T47D (cell line): ENCODE data around the gene PKN3.

Experiments
- DNase-seq, 2 experiments: peaks; one replicate each; pipeline versions ENCODE4 v3.0.0 to v3.0.0-alpha.2; 2011 to 2012; ENCODE audit warnings: low read depth in 1 of 2, low spot score in 1 of 2
- JUND ChIP-seq: IDR thresholded peaks from 2 replicates; pipeline ENCODE4 v1.6.1; 2012; ENCODE audit warnings: low read depth
- in situ Hi-C: cut with HindIII; loops from 2 replicates; pipeline ENCODE4 v1.10.0; 2016; ENCODE audit warnings: low sequenced_read_pairs, low pct_unique_long_range_greater_than_20kb

PKN3 gene

GRCh38 chr9:128714586-128715435, 12.5 kb downstream of the PKN3 start:
- DNase-seq = no peak
- in situ Hi-C loops = no loop called here
- no peak for TF ChIP-seq JUND

GRCh38 chr9:128715436-128715750, 13.1 kb downstream of the PKN3 start:
- in situ Hi-C loops = no loop called here
- no peak for DNase-seq
- no peak for TF ChIP-seq JUND

- DNase-seq = no peak
- TF ChIP-seq JUND = no peak
- in situ Hi-C loops = no loop called here
Observed at GRCh38 chr9:128716581-128717254, 14.4 kb downstream of the PKN3 start.

GRCh38 chr9:128718047-128718446, 15.7 kb downstream of the PKN3 start:
- in situ Hi-C loops = no loop called here
- TF ChIP-seq JUND = no peak
- DNase-seq = no peak

GRCh38 chr9:128718475-128718874, 16.2 kb downstream of the PKN3 start:
- in situ Hi-C loops = no loop called here
- no peak for DNase-seq
- TF ChIP-seq JUND = no peak

- no peak for DNase-seq
- TF ChIP-seq JUND = no peak
- in situ Hi-C loops = no loop called here
Observed at GRCh38 chr9:128719919-128720605, 17.8 kb downstream of the PKN3 start.

- in situ Hi-C loops = no loop called here
Observed at GRCh38 chr9:128720841-128721486, 18.7 kb downstream of the PKN3 start.

GRCh38 chr9:128721487-128722010, 19.2 kb downstream of the PKN3 start:
- in situ Hi-C loops = no loop called here
- no peak for TF ChIP-seq JUND
- no peak for DNase-seq

More at GRCh38 chr9:128720841-128721486, 18.7 kb downstream of the PKN3 start:
- DNase-seq = no peak
- no peak for TF ChIP-seq JUND

- in situ Hi-C loops = no loop called here
- TF ChIP-seq JUND = no peak
- DNase-seq = no peak
Observed at GRCh38 chr9:128722380-128723351, 20.4 kb downstream of the PKN3 start.

GRCh38 chr9:128723352-128723865, 21.1 kb downstream of the PKN3 start:
- DNase-seq = no peak
- no peak for TF ChIP-seq JUND
- in situ Hi-C loops = no loop called here
